ENCODE results near the gene FGGY. TPM values are rescaled to one million over a fixed set of nuclear protein-coding genes. Genes with fewer than 3 reads are reported as not detected.
"Not testable (repeated sequence)": the region's sequence is repeated elsewhere in the genome, so short reads cannot be mapped to it uniquely, and the experiment has no call there.

FGGY gene
- total RNA-seq, 2 donors from 2014 or later, result 6.7 to 8.5 TPM

GRCh38 chr1:59452559-59452958, 155.7 kb downstream of the FGGY start:
- H3K4me1 Mint-ChIP-seq, result no peaks in the 10 kb centered on the region
- no peak overlapping the region for H3K4me3 Mint-ChIP-seq
- H3K36me3 Mint-ChIP-seq (ENCODE audit: low read depth), result no peaks in the 10 kb centered on the region
- H3K9me3 ChIP-seq (ENCODE audit: control insufficient read depth, low read length, poor library complexity, severe bottlenecking), result no peaks in the 10 kb centered on the region
- DNase-seq (no peak), ATAC-seq (no peak)
- no peak overlapping the region for H3K27ac Mint-ChIP-seq
- H3K27me3 Mint-ChIP-seq, result no peaks in the 10 kb centered on the region

DNA sequence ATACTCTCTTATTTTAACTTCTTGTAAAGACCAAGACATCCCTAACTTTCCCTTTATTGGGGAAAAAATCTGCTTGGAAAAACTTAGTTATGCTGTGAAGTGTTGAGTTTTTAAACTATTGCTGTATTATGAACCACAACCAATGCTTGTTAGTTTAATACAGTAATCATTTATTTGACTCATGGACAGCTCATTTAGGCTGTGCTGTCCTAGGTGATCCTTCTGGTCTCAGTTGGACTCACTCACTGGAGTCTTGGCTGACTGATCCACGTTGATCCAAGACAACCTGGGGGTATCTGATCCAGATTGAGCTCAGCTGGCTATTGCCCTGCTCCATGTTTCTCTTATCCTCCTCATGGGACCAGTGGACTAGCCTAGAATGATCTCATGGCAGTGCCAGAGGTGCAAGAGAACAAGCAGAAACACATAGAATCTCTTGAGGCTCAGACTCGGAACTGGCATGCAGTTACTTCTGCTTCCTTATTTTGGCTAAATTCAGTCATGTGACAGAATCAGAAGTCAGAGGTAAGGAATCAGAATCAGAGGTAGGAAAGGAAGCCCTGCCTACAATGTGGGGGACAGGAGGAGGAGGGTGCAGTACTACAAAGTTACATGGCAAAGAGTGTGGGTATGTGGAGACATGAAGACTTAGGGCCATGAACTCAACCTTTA, 156.5 kb downstream of the FGGY start:
- Mint-ChIP-seq H3K4me1 (no peaks in the 10 kb centered on the region), H3K27me3 (no peaks in the 10 kb centered on the region), H3K27ac (no peak overlapping the region), H3K36me3 (ENCODE audit: low read depth) (no peaks in the 10 kb centered on the region), H3K4me3 (no peak overlapping the region)
- no peak for DNase-seq
- H3K9me3 ChIP-seq (ENCODE audit: control insufficient read depth, low read length, poor library complexity, severe bottlenecking), result no peaks in the 10 kb centered on the region
- no peak for ATAC-seq

DNA sequence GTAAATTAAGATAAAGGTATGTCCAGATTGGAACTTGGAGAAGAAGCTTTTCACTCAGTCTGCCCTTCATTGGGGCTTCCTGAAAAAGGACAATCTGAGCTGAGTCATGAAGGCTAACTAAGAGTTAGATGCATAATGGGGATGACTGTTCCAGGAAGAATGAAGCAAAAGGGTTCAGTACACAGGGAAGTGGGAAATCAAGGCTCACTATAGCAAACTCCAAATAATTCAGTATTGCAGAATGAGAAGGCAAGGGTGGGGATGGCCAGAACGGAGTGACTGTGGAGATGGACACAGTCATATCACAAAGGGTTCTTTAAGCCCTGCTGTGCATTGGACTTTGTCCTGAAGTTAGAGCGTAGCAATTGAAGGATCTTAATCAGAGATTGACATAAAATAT, 158.3 kb downstream of the FGGY start:
- H3K27ac Mint-ChIP-seq, result no peak overlapping the region
- no peak overlapping the region for H3K4me3 Mint-ChIP-seq
- DNase-seq, result no peak
- no peaks in the 10 kb centered on the region for H3K9me3 ChIP-seq (ENCODE audit: control insufficient read depth, low read length, poor library complexity, severe bottlenecking)
- H3K36me3 Mint-ChIP-seq (ENCODE audit: low read depth), result no peaks in the 10 kb centered on the region
- no peaks in the 10 kb centered on the region for H3K4me1 Mint-ChIP-seq
- ATAC-seq, result no peak
- no peaks in the 10 kb centered on the region for H3K27me3 Mint-ChIP-seq

GRCh38 chr1:59457786-59458185, 160.9 kb downstream of the FGGY start:
- H3K9me3 ChIP-seq (ENCODE audit: control insufficient read depth, low read length, poor library complexity, severe bottlenecking), result no peaks in the 10 kb centered on the region
- ATAC-seq (no peak), DNase-seq (no peak)
- Mint-ChIP-seq H3K27ac (no peak overlapping the region), H3K36me3 (ENCODE audit: low read depth) (no peaks in the 10 kb centered on the region), H3K4me3 (no peak overlapping the region), H3K4me1 (no peaks in the 10 kb centered on the region), H3K27me3 (no peaks in the 10 kb centered on the region)

DNA sequence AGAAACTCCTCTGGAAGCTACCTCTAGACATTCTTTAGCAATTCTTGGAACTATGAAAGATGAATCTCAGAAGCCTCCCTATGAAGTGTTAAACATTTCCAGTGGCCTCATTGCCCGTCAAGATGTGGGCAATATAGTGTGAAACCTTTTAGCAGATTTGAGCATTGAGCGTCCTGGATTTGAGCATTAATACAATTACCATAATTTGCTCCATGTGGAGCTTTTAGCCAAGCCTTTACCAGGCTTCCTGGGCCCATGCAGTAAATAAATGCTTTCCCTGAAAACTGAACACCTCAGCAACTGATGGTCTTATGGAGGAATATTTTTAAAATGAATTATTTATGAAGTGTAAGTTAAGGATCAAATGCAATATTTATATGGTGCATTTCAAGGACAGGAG, 162.0 kb downstream of the FGGY start:
- Mint-ChIP-seq H3K4me1 (no peaks in the 10 kb centered on the region), H3K36me3 (ENCODE audit: low read depth) (no peaks in the 10 kb centered on the region), H3K27me3 (no peaks in the 10 kb centered on the region), H3K4me3 (no peak overlapping the region), H3K27ac (no peak overlapping the region)
- DNase-seq (no peak), ATAC-seq (no peak)
- no peaks in the 10 kb centered on the region for H3K9me3 ChIP-seq (ENCODE audit: control insufficient read depth, low read length, poor library complexity, severe bottlenecking)

DNA sequence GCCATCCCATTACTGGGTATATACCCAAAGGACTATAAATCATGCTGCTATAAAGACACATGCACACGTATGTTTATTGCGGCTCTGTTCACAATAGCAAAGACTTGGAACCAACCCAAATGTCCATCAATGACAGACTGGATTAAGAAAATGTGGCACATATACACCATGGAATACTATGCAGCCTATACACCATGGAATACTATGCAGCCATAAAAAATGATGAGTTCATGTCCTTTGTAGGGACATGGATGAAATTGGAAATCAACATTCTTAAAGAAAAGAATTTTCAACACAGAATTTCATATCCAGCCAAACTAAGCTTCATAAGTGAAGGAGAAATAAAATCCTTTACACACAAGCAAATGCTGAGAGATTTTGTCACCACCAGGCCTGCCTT, 166.0 kb downstream of the FGGY start:
- ATAC-seq; H3K4me3 Mint-ChIP-seq; H3K27ac Mint-ChIP-seq; DNase-seq; H3K27me3 Mint-ChIP-seq; H3K4me1 Mint-ChIP-seq; H3K9me3 ChIP-seq (ENCODE audit: control insufficient read depth, low read length, poor library complexity, severe bottlenecking); H3K36me3 Mint-ChIP-seq (ENCODE audit: low read depth): not testable (repeated sequence)

DNA sequence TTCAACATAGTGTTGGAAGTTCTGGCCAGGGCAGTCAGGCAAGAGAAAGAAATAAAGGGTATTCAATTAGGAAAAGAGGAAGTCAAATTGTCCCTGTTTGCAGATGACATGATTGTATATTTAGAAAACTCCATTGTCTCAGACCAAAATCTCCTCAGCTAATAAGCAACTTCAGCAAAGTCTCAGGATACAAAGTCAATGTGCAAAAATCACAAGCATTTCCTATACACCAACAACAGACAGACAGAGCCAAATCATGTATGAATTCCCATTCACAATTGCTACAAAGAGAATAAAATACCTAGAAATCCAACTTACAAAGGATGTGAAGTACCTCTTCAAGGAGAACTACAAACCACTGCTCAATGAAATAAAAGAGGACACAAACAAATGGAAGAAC, 168.6 kb downstream of the FGGY start:
- not testable (repeated sequence) for H3K27me3 Mint-ChIP-seq; H3K4me3 Mint-ChIP-seq; H3K4me1 Mint-ChIP-seq; H3K36me3 Mint-ChIP-seq (ENCODE audit: low read depth); H3K27ac Mint-ChIP-seq; ATAC-seq; H3K9me3 ChIP-seq (ENCODE audit: control insufficient read depth, low read length, poor library complexity, severe bottlenecking); DNase-seq

DNA sequence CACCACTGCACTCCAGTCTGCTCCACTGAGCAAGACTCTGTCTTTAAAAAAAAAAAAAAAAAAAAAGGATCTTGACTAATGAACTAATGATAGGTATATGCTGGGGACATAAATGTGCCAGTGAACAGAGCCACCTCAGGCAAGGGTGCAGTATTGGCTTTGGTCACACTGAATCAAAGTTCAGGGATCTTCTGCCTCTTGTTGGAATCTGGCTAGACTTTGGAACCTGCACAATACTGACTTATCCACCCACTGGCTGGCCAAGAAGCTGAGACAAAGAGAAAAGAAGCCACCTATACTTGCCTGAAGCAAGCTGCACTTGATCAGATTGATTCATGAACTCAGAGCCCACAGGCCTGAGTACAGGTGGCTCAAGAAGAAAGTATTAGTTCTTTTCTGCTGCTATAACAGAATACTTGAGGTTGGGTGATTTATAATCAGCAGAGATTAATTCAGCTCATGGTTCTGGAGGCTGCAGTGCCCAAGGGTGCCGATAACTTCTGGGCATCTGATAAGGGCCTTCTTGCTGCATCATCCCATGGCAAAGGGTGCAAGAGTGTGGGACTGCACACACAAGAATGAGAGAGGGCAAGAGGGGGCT, 172.0 kb downstream of the FGGY start:
- DNase-seq (no peak), ATAC-seq (no peak)
- H3K9me3 ChIP-seq (ENCODE audit: control insufficient read depth, low read length, poor library complexity, severe bottlenecking), result no peaks in the 10 kb centered on the region
- Mint-ChIP-seq H3K4me1 (no peaks in the 10 kb centered on the region), H3K36me3 (ENCODE audit: low read depth) (no peaks in the 10 kb centered on the region), H3K27ac (no peak overlapping the region), H3K4me3 (no peak overlapping the region), H3K27me3 (no peaks in the 10 kb centered on the region)

GRCh38 chr1:59471991-59472570, 175.2 kb downstream of the FGGY start:
- H3K4me3 Mint-ChIP-seq; H3K4me1 Mint-ChIP-seq; H3K36me3 Mint-ChIP-seq (ENCODE audit: low read depth); H3K27ac Mint-ChIP-seq; H3K9me3 ChIP-seq (ENCODE audit: control insufficient read depth, low read length, poor library complexity, severe bottlenecking); H3K27me3 Mint-ChIP-seq; DNase-seq; ATAC-seq: not testable (repeated sequence)

DNA sequence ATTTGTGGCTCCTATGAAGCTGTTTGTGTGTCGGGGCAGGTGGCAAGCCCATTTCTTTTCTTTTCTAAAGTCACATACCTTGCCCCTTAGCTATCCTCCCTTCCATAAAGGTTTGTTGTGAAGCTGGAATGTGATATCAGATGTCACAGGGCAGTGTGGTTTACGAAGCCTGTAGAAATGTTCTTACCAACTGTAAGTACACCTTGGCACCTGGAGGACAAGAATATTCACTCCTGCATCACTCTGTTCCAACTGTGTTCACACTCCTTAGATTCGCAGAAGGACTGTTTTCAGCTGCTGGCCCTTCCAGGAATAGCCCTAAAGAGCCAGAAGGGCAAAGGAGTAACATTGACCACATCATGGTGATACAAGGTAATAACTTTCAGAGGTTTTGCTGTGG, 176.9 kb downstream of the FGGY start:
- H3K36me3 Mint-ChIP-seq (ENCODE audit: low read depth), result no peaks in the 10 kb centered on the region
- no peak overlapping the region for H3K4me3 Mint-ChIP-seq
- no peaks in the 10 kb centered on the region for H3K9me3 ChIP-seq (ENCODE audit: control insufficient read depth, low read length, poor library complexity, severe bottlenecking)
- H3K27me3 Mint-ChIP-seq, result no peaks in the 10 kb centered on the region
- no peak overlapping the region for H3K27ac Mint-ChIP-seq
- ATAC-seq, result no peak
- no peak for DNase-seq
- no peaks in the 10 kb centered on the region for H3K4me1 Mint-ChIP-seq

- no peak for ATAC-seq
- DNase-seq, result no peak
- H3K4me1 Mint-ChIP-seq, result no peaks in the 10 kb centered on the region
- no peaks in the 10 kb centered on the region for H3K27me3 Mint-ChIP-seq
- no peaks in the 10 kb centered on the region for H3K9me3 ChIP-seq (ENCODE audit: control insufficient read depth, low read length, poor library complexity, severe bottlenecking)
- H3K36me3 Mint-ChIP-seq (ENCODE audit: low read depth), result no peaks in the 10 kb centered on the region
- no peak overlapping the region for H3K27ac Mint-ChIP-seq
- no peak overlapping the region for H3K4me3 Mint-ChIP-seq
These were observed 177.6 kb downstream of the FGGY start for GRCh38 chr1:59474496-59474895.

GRCh38 chr1:59475737-59476136, 178.8 kb downstream of the FGGY start:
- no peaks in the 10 kb centered on the region for H3K36me3 Mint-ChIP-seq (ENCODE audit: low read depth)
- H3K27me3 Mint-ChIP-seq, result no peaks in the 10 kb centered on the region
- H3K4me1 Mint-ChIP-seq, result no peaks in the 10 kb centered on the region
- no peak overlapping the region for H3K4me3 Mint-ChIP-seq
- DNase-seq, result no peak
- no peak for ATAC-seq
- no peak overlapping the region for H3K27ac Mint-ChIP-seq
- H3K9me3 ChIP-seq (ENCODE audit: control insufficient read depth, low read length, poor library complexity, severe bottlenecking), result no peaks in the 10 kb centered on the region

- Mint-ChIP-seq H3K4me1 (peaks cover 2% of the 10 kb centered on the region), H3K36me3 (ENCODE audit: low read depth) (no peaks in the 10 kb centered on the region), H3K4me3 (no peak overlapping the region), H3K27me3 (no peaks in the 10 kb centered on the region), H3K27ac (no peak overlapping the region)
- ATAC-seq, result no peak
- no peak for DNase-seq
- H3K9me3 ChIP-seq (ENCODE audit: control insufficient read depth, low read length, poor library complexity, severe bottlenecking), result no peaks in the 10 kb centered on the region
These were observed 180.4 kb downstream of the FGGY start for GRCh38 chr1:59477286-59477685.

GRCh38 chr1:59477867-59478266, 181.0 kb downstream of the FGGY start:
- Mint-ChIP-seq H3K27ac (no peak overlapping the region), H3K36me3 (ENCODE audit: low read depth) (no peaks in the 10 kb centered on the region), H3K27me3 (no peaks in the 10 kb centered on the region), H3K4me1 (peaks cover 2% of the 10 kb centered on the region), H3K4me3 (no peak overlapping the region)
- DNase-seq (no peak), ATAC-seq (no peak)
- no peaks in the 10 kb centered on the region for H3K9me3 ChIP-seq (ENCODE audit: control insufficient read depth, low read length, poor library complexity, severe bottlenecking)
